ENCODE data around the gene USP12.

Gene USP12

DNA sequence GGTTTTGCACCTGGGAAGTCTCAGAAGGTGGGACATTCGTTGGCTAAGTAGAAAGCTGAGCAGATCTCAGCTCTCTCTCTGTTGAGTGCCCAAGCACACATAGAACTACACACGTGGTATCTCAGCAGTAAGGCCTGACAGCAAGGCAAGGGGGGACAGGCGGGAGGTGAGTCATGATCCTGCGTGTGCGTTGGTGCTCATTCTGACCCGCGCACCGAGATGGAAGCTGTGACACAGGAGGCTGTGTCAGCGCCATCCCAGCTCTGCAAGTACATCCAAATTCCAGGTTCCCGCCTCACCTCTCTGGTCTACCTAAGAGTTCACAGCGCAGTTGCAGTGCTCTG is 135.7 kb downstream of the USP12 start:
- peak; percentile 44 for DNase-seq (ENCODE audit: low read depth)

DNA sequence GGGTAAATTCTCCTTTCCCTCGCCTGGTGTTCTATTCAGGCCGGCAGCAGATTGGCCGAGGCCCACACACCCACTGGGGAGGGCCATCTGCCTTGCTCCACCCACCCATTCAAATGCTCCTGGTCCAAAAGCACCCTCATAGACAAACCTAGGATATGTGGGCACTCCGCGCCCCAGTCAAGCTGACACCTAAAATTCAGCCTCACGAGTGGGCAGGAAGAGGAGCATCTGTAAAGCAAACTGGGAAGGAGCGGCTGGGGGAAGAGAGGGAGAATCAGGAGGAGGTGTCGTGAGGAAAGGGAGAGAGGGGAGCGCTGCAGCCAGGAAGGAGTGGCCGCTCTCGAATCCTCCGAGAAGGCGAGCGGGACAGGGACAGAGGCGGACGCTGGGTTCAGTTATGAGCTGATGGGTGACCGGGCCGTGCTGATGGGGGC is 136.9 kb downstream of the USP12 start:
- peak; percentile 27 for DNase-seq (ENCODE audit: low read depth)

DNA sequence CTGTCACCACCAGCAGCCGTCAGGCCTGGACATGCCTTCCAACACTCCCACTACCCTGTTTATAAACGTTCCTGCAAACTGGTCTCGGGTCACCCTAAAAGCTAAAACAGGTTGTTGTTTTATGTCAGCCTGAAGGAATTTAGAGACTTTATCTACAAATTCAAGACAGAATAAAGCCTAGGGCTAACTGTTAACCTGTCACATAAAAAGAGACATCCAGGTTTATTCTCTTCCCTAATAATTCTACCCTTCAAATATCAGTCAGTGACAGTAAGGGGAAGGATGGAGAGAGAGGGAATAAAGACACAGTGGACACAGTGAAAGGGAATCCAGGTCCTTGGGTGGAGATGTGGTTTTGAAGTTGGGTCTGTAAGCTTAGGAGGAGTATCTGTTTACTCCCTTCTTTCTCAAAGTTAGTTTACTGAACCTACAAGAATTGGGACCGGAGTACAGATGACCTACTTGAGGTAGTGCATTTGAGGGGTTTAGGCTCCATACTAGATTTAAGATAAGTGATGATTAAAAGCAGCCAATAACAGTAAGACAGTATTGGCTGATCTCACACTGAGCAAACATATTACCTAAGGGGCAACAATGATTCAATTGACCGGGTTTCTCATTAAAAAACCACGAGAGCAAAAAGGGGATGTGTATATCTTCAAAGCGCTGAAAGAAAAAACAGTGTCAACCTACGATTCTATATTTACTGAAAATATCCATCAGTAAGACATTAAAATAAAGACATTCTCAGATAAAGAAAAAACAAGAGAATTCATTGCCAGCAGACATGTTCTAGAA is 142.7 kb downstream of the USP12 start:
- no peak for DNase-seq (ENCODE audit: low read depth)

DNA sequence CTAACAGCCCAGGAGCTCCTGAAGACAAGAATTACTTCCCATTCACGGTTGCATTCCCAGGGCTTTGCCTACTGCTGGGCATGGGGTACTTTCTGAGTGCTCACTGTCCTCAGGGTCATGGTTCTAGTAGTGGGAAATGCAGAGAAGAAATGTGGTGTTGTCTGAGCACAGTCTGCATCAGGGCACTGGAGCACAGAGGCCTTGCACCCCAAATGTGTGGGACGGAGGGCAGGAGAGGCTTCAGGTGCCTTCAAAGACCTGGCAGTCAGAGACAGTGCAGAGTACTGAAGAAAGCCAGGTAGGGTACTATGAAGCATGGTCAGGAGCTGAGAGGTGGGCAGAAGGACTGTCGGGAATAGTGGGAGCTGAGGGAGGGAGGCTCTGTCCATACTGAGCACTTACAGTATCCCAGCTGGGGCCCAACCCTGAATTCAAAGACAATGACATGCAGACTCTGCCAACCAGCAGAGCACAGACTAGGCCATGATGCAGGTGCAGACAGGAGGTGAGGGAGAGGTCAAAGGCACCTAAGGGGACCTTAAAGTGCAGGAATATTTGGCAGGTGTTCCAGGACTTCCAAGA is 144.4 kb downstream of the USP12 start:
- no peak for DNase-seq (ENCODE audit: low read depth)

DNA sequence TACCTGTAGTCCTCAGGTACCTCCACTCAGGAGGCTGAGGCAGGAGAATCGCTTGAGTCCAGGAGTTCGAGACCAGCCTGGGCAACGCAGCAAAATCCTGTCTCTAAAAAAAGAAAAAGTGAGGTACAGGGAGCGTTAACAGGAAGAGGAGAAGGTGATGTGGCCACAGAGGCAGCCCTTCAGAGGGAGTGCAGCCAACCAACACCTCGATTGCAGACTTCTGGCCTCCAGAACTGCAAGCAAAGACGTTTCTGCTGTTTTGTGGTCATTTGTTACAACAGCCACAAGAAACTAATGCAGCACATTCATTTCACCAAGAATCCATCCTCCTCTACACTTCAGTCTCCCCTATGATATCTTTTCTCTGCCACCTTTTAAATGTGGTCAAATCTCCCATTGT is 145.2 kb downstream of the USP12 start:
- no peak for DNase-seq (ENCODE audit: low read depth)

DNA sequence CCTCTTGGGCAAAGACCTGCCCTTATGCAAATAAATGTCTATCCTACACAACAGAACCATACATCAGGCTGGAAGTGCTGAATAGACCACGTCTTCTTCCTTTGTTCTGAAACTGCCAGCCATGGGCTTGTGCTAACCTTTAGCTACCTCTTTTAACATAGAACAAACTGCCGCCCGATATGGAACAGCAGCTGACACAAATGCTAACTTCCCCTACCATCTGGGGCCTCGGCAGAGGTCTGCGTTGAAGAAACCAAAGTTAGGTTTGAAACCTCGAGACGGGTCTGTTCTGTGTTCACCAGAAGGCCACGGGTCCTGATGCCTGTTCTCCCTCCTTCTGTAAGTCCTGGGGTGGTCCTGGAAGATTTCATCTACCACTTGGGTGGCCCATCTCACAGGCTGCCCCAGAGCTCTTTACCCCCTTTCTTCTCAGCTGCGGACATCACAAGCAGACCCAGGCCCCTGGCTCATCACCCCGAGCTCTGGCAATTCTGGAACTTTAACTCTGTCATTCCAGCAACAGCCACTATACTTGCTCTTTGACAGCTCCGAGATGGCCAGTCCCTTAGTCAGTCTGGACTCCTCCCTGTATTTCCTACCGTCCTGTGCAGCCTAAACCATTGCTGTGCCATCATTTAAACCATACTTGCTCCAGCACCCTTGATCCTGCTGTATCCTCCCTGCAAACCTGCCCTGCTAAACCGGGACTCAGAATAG is 146.7 kb downstream of the USP12 start:
- no peak for DNase-seq (ENCODE audit: low read depth)

DNA sequence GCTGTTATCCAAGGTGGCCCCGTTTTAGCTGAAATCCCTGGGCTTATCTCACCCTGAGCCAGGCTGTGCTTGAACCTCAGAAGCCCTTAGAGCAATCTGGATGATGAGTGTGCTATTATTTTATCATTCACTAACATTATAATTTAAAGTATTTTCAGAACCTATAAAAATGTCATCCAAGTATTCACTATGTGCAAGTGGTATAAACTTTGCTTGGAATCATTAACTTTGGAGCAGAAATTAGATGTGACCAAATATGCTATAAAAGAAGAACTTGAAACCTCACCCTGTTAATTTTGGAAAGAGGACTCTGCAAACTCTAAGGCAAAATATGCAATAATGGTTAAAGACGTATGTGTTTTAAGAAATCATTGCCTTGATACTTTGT is 147.5 kb downstream of the USP12 start:
- no peak for DNase-seq (ENCODE audit: low read depth)

DNA sequence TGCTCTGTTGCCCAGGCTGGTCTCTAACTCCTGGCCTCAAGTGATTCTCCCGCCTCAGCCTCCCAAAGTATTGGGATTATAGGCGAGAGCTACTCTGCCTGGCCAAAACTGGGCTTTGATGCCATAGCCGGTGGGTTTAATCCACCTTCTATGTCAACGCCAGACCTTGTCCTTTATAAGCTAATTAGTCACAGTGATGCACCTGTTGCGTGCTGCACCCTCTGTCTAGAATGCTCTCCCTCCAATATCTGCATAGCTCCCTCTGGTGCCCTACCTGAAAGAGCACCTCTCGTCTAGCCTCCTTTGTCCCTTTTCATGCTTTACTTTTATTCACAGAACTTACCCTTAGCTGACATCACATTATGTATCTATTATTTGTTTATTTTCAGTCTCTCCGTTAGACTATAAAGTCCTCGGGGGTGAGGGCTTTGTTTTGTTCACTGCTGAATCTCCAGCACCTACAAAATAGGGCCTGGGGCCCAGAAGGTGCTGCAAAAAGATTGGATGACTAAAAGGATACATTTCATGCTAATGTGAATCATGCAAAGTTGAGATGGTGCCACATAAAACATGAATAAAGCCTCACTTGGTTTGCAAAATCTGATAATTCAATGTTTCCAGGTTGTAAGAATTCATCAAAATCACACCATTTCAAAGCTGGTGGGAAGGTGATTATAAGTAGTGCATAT is 148.1 kb downstream of the USP12 start:
- DNase-seq (ENCODE audit: low read depth) = no peak

DNA sequence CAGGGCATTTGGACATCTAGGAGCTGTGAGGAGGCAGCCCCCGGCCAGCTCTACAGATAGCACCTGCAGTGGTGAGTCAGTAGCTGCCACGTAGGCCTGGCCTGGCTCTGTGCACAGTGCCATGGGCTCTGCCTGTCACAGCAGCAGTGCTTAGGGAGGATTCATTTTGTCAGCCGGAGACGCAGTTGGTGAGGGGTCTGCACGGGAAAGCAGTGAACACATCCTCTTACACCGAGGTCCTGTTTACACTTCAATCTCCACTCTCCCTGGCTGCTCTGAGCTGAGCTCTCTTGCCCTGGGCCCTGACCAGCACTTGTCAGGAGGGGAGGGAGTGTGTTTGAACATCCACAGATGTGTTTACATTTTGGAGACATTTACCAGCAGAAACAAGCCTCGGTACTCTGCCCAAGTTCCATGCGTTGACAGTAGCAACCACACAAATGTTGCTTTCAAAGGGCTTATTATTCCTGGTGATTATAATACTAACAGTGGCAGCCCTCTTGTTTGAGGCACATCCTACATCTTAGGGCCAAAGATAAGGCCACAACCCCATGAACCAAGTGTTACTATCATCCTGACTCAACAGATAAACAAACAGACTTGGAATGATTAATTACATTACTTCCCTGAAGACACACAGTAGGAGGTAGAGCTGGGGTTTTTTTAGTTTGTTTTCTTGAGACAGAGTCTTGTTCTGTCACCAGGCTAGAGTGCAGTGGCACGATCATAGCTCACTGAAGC is 148.9 kb downstream of the USP12 start:
- peak; percentile 52 for DNase-seq (ENCODE audit: low read depth)

DNA sequence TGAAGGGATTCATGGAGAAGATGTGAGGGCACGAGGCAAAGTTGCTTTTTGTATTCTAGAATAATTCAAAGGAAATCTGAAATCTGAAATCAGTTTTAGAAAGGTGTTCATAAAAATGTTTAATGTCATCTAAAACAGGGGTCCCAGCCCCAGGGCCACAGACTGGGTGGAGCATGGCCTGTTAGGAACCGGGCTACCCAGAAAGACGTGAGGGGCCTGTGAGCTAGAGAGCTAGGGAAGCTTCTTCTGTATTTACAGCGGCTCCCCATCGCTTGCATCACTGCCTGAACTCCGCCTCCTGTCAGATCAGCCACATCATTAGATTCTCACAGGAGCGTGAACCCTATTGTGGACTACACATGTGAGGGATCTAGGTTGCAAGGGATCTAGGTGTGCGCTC is 151.2 kb downstream of the USP12 start:
- no peak for DNase-seq (ENCODE audit: low read depth)

DNA sequence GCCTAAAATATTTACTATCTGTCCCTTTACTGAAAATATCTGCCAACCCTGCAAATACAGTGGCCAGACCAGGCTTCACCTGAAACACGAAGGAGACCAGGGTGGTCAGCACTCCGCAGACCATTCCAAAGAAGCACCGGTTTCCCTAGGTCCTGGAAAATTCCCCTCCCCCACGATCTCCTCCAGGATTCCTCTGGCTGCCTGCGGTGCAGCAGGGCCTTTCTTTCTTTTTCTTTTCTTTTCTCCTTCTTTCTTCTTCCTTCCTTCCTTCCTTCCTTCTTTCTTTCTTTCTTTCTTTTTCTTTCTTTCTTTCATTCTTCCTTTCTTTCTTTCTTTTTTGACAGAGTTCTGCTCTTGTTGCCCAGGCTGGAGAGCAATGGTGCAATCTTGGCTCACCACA is 152.7 kb downstream of the USP12 start:
- no peak for DNase-seq (ENCODE audit: low read depth)

DNA sequence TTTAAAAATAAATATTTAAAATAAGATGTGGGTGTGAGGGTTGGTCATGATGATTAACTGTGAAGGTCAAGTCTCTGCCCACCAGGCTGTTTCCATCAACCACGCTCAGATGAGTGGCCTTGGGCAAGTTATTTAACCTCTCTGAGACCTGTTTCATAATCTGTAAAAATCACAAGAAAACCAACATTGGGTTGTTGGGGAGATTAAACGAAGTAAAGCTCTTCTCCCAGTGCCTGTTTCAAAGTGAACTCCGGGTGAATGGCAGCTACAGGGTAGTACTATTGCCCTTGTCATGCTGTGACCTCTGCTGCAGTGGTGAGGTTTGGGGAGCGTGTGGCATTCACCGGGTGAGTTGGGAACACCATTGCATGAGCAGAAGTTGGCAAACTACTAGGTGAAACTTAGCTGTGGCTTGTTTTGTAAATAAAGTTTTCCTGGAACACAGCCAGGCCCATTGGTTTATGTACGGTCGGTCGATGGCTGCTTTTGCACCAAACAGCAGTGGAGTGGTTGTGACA is 153.2 kb downstream of the USP12 start:
- DNase-seq (ENCODE audit: low read depth) = no peak

DNA sequence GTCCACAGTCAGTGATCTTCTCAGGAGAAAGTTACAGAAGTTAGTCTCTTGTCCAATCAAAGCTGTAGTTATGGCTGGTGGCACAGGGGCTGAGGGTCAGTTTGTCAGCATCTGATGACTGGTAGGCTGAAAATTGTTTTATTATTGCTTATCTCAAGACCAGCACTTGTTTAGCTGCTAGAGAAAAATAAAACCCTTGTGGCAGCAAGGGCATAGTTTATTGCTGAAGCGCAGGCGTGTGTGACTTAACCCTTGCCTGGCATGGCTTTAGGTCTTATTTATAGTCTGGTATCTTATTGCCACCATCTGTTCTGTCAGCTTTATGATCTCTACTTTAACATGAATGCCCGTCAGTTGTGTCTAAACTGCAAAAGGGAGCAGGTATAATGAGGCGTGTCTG is 154.7 kb downstream of the USP12 start:
- DNase-seq (ENCODE audit: low read depth) = no peak

Data from iris pigment epithelial cell (primary cell).